ENCODE measurements around the gene NR4A1. TPM values are rescaled to one million over a fixed set of nuclear protein-coding genes. Genes with fewer than 3 reads are reported as not detected.
"Not testable (repeated sequence)": the region's sequence is repeated elsewhere in the genome, so short reads cannot be mapped to it uniquely, and the experiment has no call there.

NR4A1 gene
- total RNA-seq, 1 donor from 2014 or later: 0.79 TPM

GRCh38 chr12:52097045-52097666 is 45.9 kb downstream of the NR4A1 start:
- H3K27me3 ChIP-seq (ENCODE audit: control insufficient read depth, insufficient read depth, low read length): peaks cover 3% of the 10 kb centered on the region
- DNase-seq (ENCODE audit: low read depth) (no peak), FAIRE-seq (no peak)
- H3K4me3 ChIP-seq (ENCODE audit: low read depth, low read length): no peak overlapping the region
- TF ChIP-seq CTCF (IDR thresholded peaks at IDR 0.05; ENCODE audit: insufficient read depth, low read length, severe bottlenecking): no peak
- H3K36me3 ChIP-seq (ENCODE audit: control insufficient read depth, insufficient read depth, low read length): no peaks in the 10 kb centered on the region

- DNase-seq (ENCODE audit: low read depth); FAIRE-seq; H3K36me3 ChIP-seq (ENCODE audit: control insufficient read depth, insufficient read depth, low read length); H3K4me3 ChIP-seq (ENCODE audit: low read depth, low read length); H3K27me3 ChIP-seq (ENCODE audit: control insufficient read depth, insufficient read depth, low read length): not testable (repeated sequence)
These were observed 53.3 kb downstream of the NR4A1 start for GRCh38 chr12:52104431-52105089.

Other genes starting within 250 kb of the NR4A1 start
- gene FIGNL2, start 202.7 kb upstream of the NR4A1 start, total RNA-seq: not detected in 2 replicates
- gene ANKRD33, start 163.3 kb upstream of the NR4A1 start, total RNA-seq: not detected in 2 replicates
- gene ACVRL1, start 143.9 kb upstream of the NR4A1 start, total RNA-seq: under 0.01 TPM in 1 of 2 replicates, not detected in the other
- 12.1 and 15.6 TPM in 2 replicates for gene ACVR1B, start 99.7 kb upstream of the NR4A1 start, total RNA-seq
- under 0.01 TPM in 1 of 2 replicates, not detected in the other for gene TAMALIN, start 44.5 kb upstream of the NR4A1 start, total RNA-seq
- 153 and 181 TPM in 2 replicates for gene ATG101, start 18.5 kb downstream of the NR4A1 start, total RNA-seq
- gene SMIM41, start 28.3 kb downstream of the NR4A1 start, total RNA-seq: 0.13 and 0.26 TPM in 2 replicates
- gene KRT80, start 140.6 kb downstream of the NR4A1 start, total RNA-seq: 14.7 and 66.4 TPM in 2 replicates
- gene KRT7, start 181.8 kb downstream of the NR4A1 start, total RNA-seq: 532 and 895 TPM in 2 replicates
- gene KRT86, start 223.2 kb downstream of the NR4A1 start, total RNA-seq: 0.26 TPM in 2 replicates
- gene KRT81, start 240.1 kb downstream of the NR4A1 start, total RNA-seq: 0.13 and 0.26 TPM in 2 replicates